Choroid plexus epithelial cell (primary cell): ENCODE data around the gene EPHB1.

Experiments
- DNase-seq: peaks from one replicate; pipeline ENCODE4 v3.0.0-alpha.2; 2010; ENCODE audit warnings: low read depth
- H3K4me3 ChIP-seq: 2 replicates; pipeline ENCODE4 v1.5.1; 2011; ENCODE audit warnings: low read depth, mild to moderate bottlenecking, control low read depth, low read length, moderate library complexity
- CTCF ChIP-seq: conservative IDR thresholded peaks from 2 replicates; pipeline ENCODE4 v1.5.1; 2011; ENCODE audit warnings: low read depth, mild to moderate bottlenecking, control low read depth, inconsistent platforms, low read length, moderate library complexity

The EPHB1 gene

GRCh38 chr3:134860141-134860540 is 65.1 kb downstream of the EPHB1 start:
- TF ChIP-seq CTCF, result no peak
- no peak overlapping the region for H3K4me3 ChIP-seq
- DNase-seq, result no peak

- TF ChIP-seq CTCF, result no peak
- DNase-seq, result no peak
- H3K4me3 ChIP-seq, result no peak overlapping the region
These were observed 68.9 kb downstream of the EPHB1 start for GRCh38 chr3:134863915-134864314.

GRCh38 chr3:134864636-134865035 is 69.6 kb downstream of the EPHB1 start:
- DNase-seq, result no peak
- H3K4me3 ChIP-seq, result no peak overlapping the region
- no peak for TF ChIP-seq CTCF

- no peak for TF ChIP-seq CTCF
- DNase-seq, result no peak
- H3K4me3 ChIP-seq, result no peak overlapping the region
These were observed 72.2 kb downstream of the EPHB1 start for GRCh38 chr3:134867277-134867676.

GRCh38 chr3:134869153-134869726 is 74.2 kb downstream of the EPHB1 start:
- DNase-seq, result no peak
- TF ChIP-seq CTCF, result no peak
- no peak overlapping the region for H3K4me3 ChIP-seq

GRCh38 chr3:134871818-134872217 is 76.8 kb downstream of the EPHB1 start:
- no peak for TF ChIP-seq CTCF
- H3K4me3 ChIP-seq, result no peak overlapping the region
- DNase-seq, result no peak
